OCI-LY7 (cell line): Measurements from ENCODE around the gene RRP12. TPM values are rescaled to one million over a fixed set of nuclear protein-coding genes. Genes with fewer than 3 reads are reported as not detected.

Source experiments
- BruUV-seq: library from RNA; stranded (reverse); fragments of 400-500 nt; replicated peaks from 2 replicates; lab custom pipeline; 2021; lab: Mats Ljungman, UMichigan
- CTCF ChIA-PET: fragments of 300-600 bp; sonication (Branson Sonifier 250); formaldehyde crosslinking; loops from one replicate; lab custom pipeline; 2022; ENCODE audit warnings: antibody characterized with exemption; ENCODE audit not compliant: unreplicated experiment; lab: Charles Lee
- POLR2A ChIA-PET: fragments of 300-600 bp; sonication (Branson Sonifier 250); formaldehyde crosslinking; loops from one replicate; lab custom pipeline; 2022; ENCODE audit warnings: antibody characterized with exemption; lab: Charles Lee
- DNase-seq: peaks from one replicate; pipeline ENCODE4 v3.0.0-alpha.2; 2015; ENCODE audit warnings: low spot score
- H2AFZ ChIP-seq: fragments of 200-600 bp; sonication (generic), shearing (Covaris generic); 2 replicates; pipeline ENCODE4 v1.6.1; 2014; ENCODE audit warnings: mild to moderate bottlenecking, antibody characterized with exemption, low read length, moderate library complexity
- H3K27ac ChIP-seq: fragments of 200-600 bp; sonication (generic); 2 replicates; pipeline ENCODE4 v1.5.1; 2014; ENCODE audit warnings: mixed run types, low read depth, mild to moderate bottlenecking, moderate library complexity, low read length, inconsistent platforms; ENCODE audit not compliant: poor library complexity, severe bottlenecking
- H3K36me3 ChIP-seq: fragments of 200-600 bp; sonication (generic); 2 replicates; pipeline ENCODE4 v1.6.1; 2014; ENCODE audit warnings: mild to moderate bottlenecking, antibody characterized with exemption, low read length, moderate library complexity, mixed read lengths; ENCODE audit not compliant: insufficient read depth
- H3K4me1 ChIP-seq: fragments of 200-600 bp; sonication (generic); 2 replicates; pipeline ENCODE4 v1.5.1; 2014; ENCODE audit warnings: mild to moderate bottlenecking, low read length; ENCODE audit not compliant: insufficient read depth, poor library complexity, severe bottlenecking
- H3K4me2 ChIP-seq: fragments of 200-600 bp; sonication (generic); 2 replicates; pipeline ENCODE4 v1.6.1; 2014; ENCODE audit warnings: mild to moderate bottlenecking, low read length
- H3K4me3 ChIP-seq: fragments of 200-600 bp; sonication (generic); 2 replicates; pipeline ENCODE4 v1.5.1; 2014; ENCODE audit warnings: mild to moderate bottlenecking, low read depth, low read length; ENCODE audit not compliant: poor library complexity, severe bottlenecking
- H3K79me2 ChIP-seq: fragments of 200-600 bp; sonication (generic); 2 replicates; pipeline ENCODE4 v1.6.1; 2016; ENCODE audit warnings: low read depth, mild to moderate bottlenecking, low read length, moderate library complexity, mixed read lengths; ENCODE audit not compliant: insufficient read depth
- H3K9me2 ChIP-seq: fragments of 200-600 bp; sonication (generic); 2 replicates; pipeline ENCODE4 v1.6.1; 2016; ENCODE audit warnings: mild to moderate bottlenecking, low read length, mixed read lengths; ENCODE audit not compliant: insufficient read depth
- H3K9me3 ChIP-seq: fragments of 200-600 bp; sonication (generic); 2 replicates; pipeline ENCODE4 v1.6.1; 2014; ENCODE audit warnings: mild to moderate bottlenecking, mixed run types, low read length, mixed read lengths
- H4K20me1 ChIP-seq: fragments of 200-600 bp; sonication (generic); 2 replicates; pipeline ENCODE4 v1.6.1; 2014; ENCODE audit warnings: mild to moderate bottlenecking, antibody characterized with exemption, low read length, moderate library complexity, mixed read lengths; ENCODE audit not compliant: insufficient read depth
- EZH2phosphoT487 ChIP-seq: fragments of 200-600 bp; sonication (generic); IDR thresholded peaks from 2 replicates; pipeline ENCODE4 v1.6.1; 2018; ENCODE audit warnings: low read depth, borderline replicate concordance, mild to moderate bottlenecking, mixed run types, antibody characterized with exemption, low read length, moderate library complexity, mixed read lengths
- intact Hi-C: fragments of 100-400 bp; cut with micrococcal nuclease; formaldehyde crosslinking; loops from one replicate; pipeline ENCODE4 v1.10.0; 2022; ENCODE audit not compliant: unreplicated experiment
- total RNA-seq, 2 experiments: library from RNA; depleted of rRNA in 1 of 2; stranded (reverse); fragments of >200 nt in 1 of 2; shearing (Covaris generic) in 1 of 2; gene quantifications; 2 replicates each; pipeline ENCODE4 v1.2.3, GENCODE V29; 2014 to 2022
- TF ChIP-seq, protein P1 (sequence below): fragments of 200-600 bp; sonication (generic); conservative IDR thresholded peaks from 2 replicates; pipeline ENCODE4 v1.5.1; 2014; ENCODE audit warnings: mild to moderate bottlenecking, antibody characterized with exemption, low read length, moderate library complexity, mixed read lengths

The RRP12 gene
- total RNA-seq, 2 experiments from 2014 or later, result 32.1 to 39.3 TPM

- no peak overlapping the region for H3K4me2 ChIP-seq
- no peaks in the 10 kb centered on the region for H4K20me1 ChIP-seq
- H3K36me3 ChIP-seq, result peaks cover 84% of the 10 kb centered on the region
- BruUV-seq, result no TSS peak
- H3K79me2 ChIP-seq, result no peaks in the 10 kb centered on the region
- H3K4me1 ChIP-seq, result no peaks in the 10 kb centered on the region
- H3K9me2 ChIP-seq, result no peaks in the 10 kb centered on the region
- TF ChIP-seq EZH2phosphoT487, result no peak
- TF ChIP-seq, protein P1, sequence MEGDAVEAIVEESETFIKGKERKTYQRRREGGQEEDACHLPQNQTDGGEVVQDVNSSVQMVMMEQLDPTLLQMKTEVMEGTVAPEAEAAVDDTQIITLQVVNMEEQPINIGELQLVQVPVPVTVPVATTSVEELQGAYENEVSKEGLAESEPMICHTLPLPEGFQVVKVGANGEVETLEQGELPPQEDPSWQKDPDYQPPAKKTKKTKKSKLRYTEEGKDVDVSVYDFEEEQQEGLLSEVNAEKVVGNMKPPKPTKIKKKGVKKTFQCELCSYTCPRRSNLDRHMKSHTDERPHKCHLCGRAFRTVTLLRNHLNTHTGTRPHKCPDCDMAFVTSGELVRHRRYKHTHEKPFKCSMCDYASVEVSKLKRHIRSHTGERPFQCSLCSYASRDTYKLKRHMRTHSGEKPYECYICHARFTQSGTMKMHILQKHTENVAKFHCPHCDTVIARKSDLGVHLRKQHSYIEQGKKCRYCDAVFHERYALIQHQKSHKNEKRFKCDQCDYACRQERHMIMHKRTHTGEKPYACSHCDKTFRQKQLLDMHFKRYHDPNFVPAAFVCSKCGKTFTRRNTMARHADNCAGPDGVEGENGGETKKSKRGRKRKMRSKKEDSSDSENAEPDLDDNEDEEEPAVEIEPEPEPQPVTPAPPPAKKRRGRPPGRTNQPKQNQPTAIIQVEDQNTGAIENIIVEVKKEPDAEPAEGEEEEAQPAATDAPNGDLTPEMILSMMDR, result no peak
- H3K27ac ChIP-seq, result no peak overlapping the region
- no peak for DNase-seq
- intact Hi-C loops, result no loop called here
- no peak overlapping the region for H2AFZ ChIP-seq
- POLR2A ChIA-PET, result interaction anchor here (0.6 kb wide), 1 partner anchor 42 kb away, joined by 4 read pairs; no protein-coding TSS in a partner anchor
- no peak overlapping the region for H3K4me3 ChIP-seq
- H3K9me3 ChIP-seq, result no peaks in the 10 kb centered on the region
- CTCF ChIA-PET, result interaction anchor here (0.6 kb wide), 1 partner anchor 9 kb away, joined by 6 read pairs; no protein-coding TSS in a partner anchor
Observed at GRCh38 chr10:97376413-97376812, 24.7 kb downstream of the RRP12 start.

- H2AFZ ChIP-seq, result no peak overlapping the region
- H3K4me2 ChIP-seq, result no peak overlapping the region
- CTCF ChIA-PET, result no interaction called here
- DNase-seq, result no peak
- BruUV-seq, result no TSS peak
- H3K4me3 ChIP-seq, result no peak overlapping the region
- POLR2A ChIA-PET, result no interaction called here
- H3K4me1 ChIP-seq, result no peaks in the 10 kb centered on the region
- no peaks in the 10 kb centered on the region for H3K9me2 ChIP-seq
- H3K36me3 ChIP-seq, result peaks cover 84% of the 10 kb centered on the region
- TF ChIP-seq, protein P1, result no peak
- TF ChIP-seq EZH2phosphoT487, result no peak
- H3K27ac ChIP-seq, result no peak overlapping the region
- intact Hi-C loops, result no loop called here
- no peaks in the 10 kb centered on the region for H3K79me2 ChIP-seq
- no peaks in the 10 kb centered on the region for H3K9me3 ChIP-seq
- H4K20me1 ChIP-seq, result no peaks in the 10 kb centered on the region
Observed at GRCh38 chr10:97373456-97373855, 27.7 kb downstream of the RRP12 start.

GRCh38 chr10:97372233-97372875 is 28.8 kb downstream of the RRP12 start:
- no peaks in the 10 kb centered on the region for H3K9me3 ChIP-seq
- H3K9me2 ChIP-seq, result no peaks in the 10 kb centered on the region
- no peak overlapping the region for H3K4me3 ChIP-seq
- TF ChIP-seq EZH2phosphoT487, result no peak
- TF ChIP-seq, protein P1, result no peak
- H3K36me3 ChIP-seq, result peaks cover 78% of the 10 kb centered on the region
- H3K27ac ChIP-seq, result no peak overlapping the region
- intact Hi-C loops, result no loop called here
- no peak overlapping the region for H2AFZ ChIP-seq
- POLR2A ChIA-PET, result interaction anchor here (1.5 kb wide), 1 partner anchor 27 kb away, joined by 3 read pairs; no protein-coding TSS in a partner anchor
- no TSS peak for BruUV-seq
- H3K4me1 ChIP-seq, result no peaks in the 10 kb centered on the region
- DNase-seq, result no peak
- no peaks in the 10 kb centered on the region for H4K20me1 ChIP-seq
- no peaks in the 10 kb centered on the region for H3K79me2 ChIP-seq
- CTCF ChIA-PET, result no interaction called here
- no peak overlapping the region for H3K4me2 ChIP-seq
